Uterus (tissue), 2 donors: ENCODE measurements around the gene CNOT2.

Experiments used
- CTCF ChIP-seq, 4 experiments: fragments of 200-600 bp in 2 of 4; fragments of 450-650 bp in 2 of 4; sonication (generic) in 2 of 4; IDR thresholded peaks; one replicate each; pipeline ENCODE4 v1.5.1; 2016 to 2019; ENCODE audit warnings: antibody characterized with exemption in 4 of 4, mild to moderate bottlenecking in 2 of 4, moderate library complexity in 1 of 4
- POLR2A ChIP-seq, 2 donors: fragments of 450-650 bp; IDR thresholded peaks; one replicate each; pipeline ENCODE4 v1.6.1; 2016; ENCODE audit warnings: antibody characterized with exemption in 2 of 2, mild to moderate bottlenecking in 1 of 2, moderate library complexity in 1 of 2

- no peak for TF ChIP-seq POLR2A (IDR thresholded peaks at IDR 0.05)
- no peak for TF ChIP-seq CTCF (IDR thresholded peaks at IDR 0.05)
Observed at GRCh38 chr12:70332236-70332635, 89.0 kb downstream of the CNOT2 start.
